Measurements from ENCODE around the gene TOX3.
A peak's percentile ranks its signal among the peaks of the same experiment; 100 is the strongest.

Gene TOX3

GRCh38 chr16:52489894-52490293 is 57.0 kb downstream of the TOX3 start:
- no peak for DNase-seq

- no peak for DNase-seq
Measured at GRCh38 chr16:52488837-52489289, 58.1 kb downstream of the TOX3 start.

- no peak for DNase-seq
Measured at GRCh38 chr16:52487849-52488457, 59.0 kb downstream of the TOX3 start.

GRCh38 chr16:52480237-52480636 is 66.7 kb downstream of the TOX3 start:
- no peak for DNase-seq

- no peak for DNase-seq
Measured at GRCh38 chr16:52476111-52476510, 70.8 kb downstream of the TOX3 start.

- no peak for DNase-seq
Measured at GRCh38 chr16:52474679-52475078, 72.3 kb downstream of the TOX3 start.

- DNase-seq = no peak
Measured at GRCh38 chr16:52473096-52473495, 73.8 kb downstream of the TOX3 start.

GRCh38 chr16:52471650-52472370 is 75.1 kb downstream of the TOX3 start:
- no peak for DNase-seq

- peak; percentile 34 for DNase-seq
Measured at GRCh38 chr16:52470585-52470984, 76.4 kb downstream of the TOX3 start.

GRCh38 chr16:52469775-52470174 is 77.2 kb downstream of the TOX3 start:
- DNase-seq = no peak

- no peak for DNase-seq
Measured at GRCh38 chr16:52469091-52469490, 77.9 kb downstream of the TOX3 start.

- DNase-seq = no peak
Measured at GRCh38 chr16:52467753-52468152, 79.2 kb downstream of the TOX3 start.

GRCh38 chr16:52466994-52467393 is 79.9 kb downstream of the TOX3 start:
- no peak for DNase-seq

GRCh38 chr16:52465711-52466267 is 81.2 kb downstream of the TOX3 start:
- DNase-seq = no peak

GRCh38 chr16:52463904-52464303 is 83.0 kb downstream of the TOX3 start:
- no peak for DNase-seq

- no peak for DNase-seq
Measured at GRCh38 chr16:52462816-52463215, 84.1 kb downstream of the TOX3 start.

- no peak for DNase-seq
Measured at GRCh38 chr16:52460639-52461178, 86.2 kb downstream of the TOX3 start.

GRCh38 chr16:52456368-52456767 is 90.6 kb downstream of the TOX3 start:
- DNase-seq = no peak

GRCh38 chr16:52455549-52456277 is 91.2 kb downstream of the TOX3 start:
- no peak for DNase-seq

- DNase-seq = no peak
Measured at GRCh38 chr16:52453644-52454043, 93.3 kb downstream of the TOX3 start.

- DNase-seq = no peak
Measured at GRCh38 chr16:52451971-52452421, 94.9 kb downstream of the TOX3 start.

GRCh38 chr16:52450916-52451315 is 96.0 kb downstream of the TOX3 start:
- no peak for DNase-seq

- no peak for DNase-seq
Measured at GRCh38 chr16:52450241-52450640, 96.7 kb downstream of the TOX3 start.
